HepG2 (cell line): ENCODE measurements around the gene DRG1. TPM values are rescaled to one million over a fixed set of nuclear protein-coding genes. Genes with fewer than 3 reads are reported as not detected.

Experiments used
- ARNTL ChIP-seq: sonication (generic); formaldehyde crosslinking; IDR thresholded peaks from 2 replicates; pipeline ENCODE4 v1.4.0; 2020; ENCODE audit warnings: mild to moderate bottlenecking, missing genetic modification reagents
- DZIP1 ChIP-seq: sonication (generic); formaldehyde crosslinking; IDR thresholded peaks from 2 replicates; pipeline ENCODE4 v1.5.0; 2020; ENCODE audit warnings: mild to moderate bottlenecking, missing genetic modification reagents
- FUBP1 ChIP-seq: sonication (generic); formaldehyde crosslinking; IDR thresholded peaks from 2 replicates; pipeline ENCODE4 v1.5.1; 2020; ENCODE audit warnings: missing genetic modification reagents, mild to moderate bottlenecking, borderline replicate concordance
- HNF1A ChIP-seq, 2 experiments: sonication (generic) in 1 of 2; formaldehyde crosslinking in 1 of 2; IDR thresholded peaks; 2 replicates each; pipeline versions ENCODE4 v1.4.0 to v1.6.1; 2016 to 2020; ENCODE audit warnings: borderline replicate concordance in 1 of 2, low read depth in 1 of 2, mild to moderate bottlenecking in 1 of 2, missing genetic modification reagents in 1 of 2
- MAZ ChIP-seq, 2 experiments: sonication (generic) in 1 of 2; formaldehyde crosslinking in 1 of 2; IDR thresholded peaks; 2 replicates each; pipeline versions ENCODE4 v1.5.0 to v1.6.1; 2012 to 2020; ENCODE audit warnings: low read depth in 2 of 2, mild to moderate bottlenecking in 2 of 2, borderline replicate concordance in 1 of 2, improper control_type of control experiment in 1 of 2, low read length in 1 of 2, missing genetic modification reagents in 1 of 2, moderate library complexity in 1 of 2
- MYC ChIP-seq: sonication (generic); formaldehyde crosslinking; IDR thresholded peaks from 2 replicates; pipeline ENCODE4 v1.9.0; 2021; ENCODE audit warnings: missing genetic modification reagents, borderline replicate concordance
- NR3C1 ChIP-seq: sonication (generic); formaldehyde crosslinking; IDR thresholded peaks from 2 replicates; pipeline ENCODE4 v1.4.0; 2020; ENCODE audit warnings: missing genetic modification reagents
- RELA ChIP-seq: sonication (generic); formaldehyde crosslinking; IDR thresholded peaks from 2 replicates; pipeline ENCODE4 v1.4.0; 2020; ENCODE audit warnings: missing genetic modification reagents
- ZBTB42 ChIP-seq: sonication (generic); formaldehyde crosslinking; IDR thresholded peaks from 2 replicates; pipeline ENCODE4 v1.5.0; 2020; ENCODE audit warnings: mild to moderate bottlenecking, missing genetic modification reagents
- ZNF33A ChIP-seq: sonication (generic); formaldehyde crosslinking; IDR thresholded peaks from 2 replicates; pipeline ENCODE4 v1.5.1; 2020; ENCODE audit warnings: missing genetic modification reagents, mild to moderate bottlenecking, moderate library complexity, borderline replicate concordance
- ZNF546 ChIP-seq: sonication (generic); formaldehyde crosslinking; conservative IDR thresholded peaks from 2 replicates; pipeline ENCODE4 v1.8.1; 2023; ENCODE audit warnings: mild to moderate bottlenecking, missing genetic modification reagents
- ZNF691 ChIP-seq: sonication (generic); formaldehyde crosslinking; IDR thresholded peaks from 2 replicates; pipeline ENCODE4 v1.4.0; 2020; ENCODE audit warnings: missing genetic modification reagents, low read depth, mild to moderate bottlenecking, borderline replicate concordance
- ZNF83 ChIP-seq: sonication (generic); formaldehyde crosslinking; IDR thresholded peaks from 2 replicates; pipeline ENCODE4 v1.4.0; 2020; ENCODE audit warnings: missing genetic modification reagents, mild to moderate bottlenecking, borderline replicate concordance
- ZUFSP ChIP-seq: sonication (generic); formaldehyde crosslinking; IDR thresholded peaks from 2 replicates; pipeline ENCODE4 v1.9.0; 2021; ENCODE audit warnings: missing genetic modification reagents, mild to moderate bottlenecking, borderline replicate concordance
- polyA plus RNA-seq, 8 experiments: library from polyadenylated mRNA; depleted of rRNA in 3 of 8; stranded (reverse) in 7 of 8; unstranded in 1 of 8; fragments of >200 nt; fragmentation: Illumina TruSeq in 4 of 8; extraction: Trizol in 4 of 8; gene quantifications; 2 replicates each; pipeline versions ENCODE4 v1.2.1 to v1.2.3, GENCODE V29; 2011 to 2016; ENCODE audit warnings: low read depth in 4 of 8, missing spikeins in 1 of 8, mixed read lengths in 1 of 8; ENCODE audit not compliant: insufficient read depth in 1 of 8
- total RNA-seq, 5 experiments: library from RNA; depleted of rRNA; stranded (reverse); fragments of >200 nt; fragmentation: Illumina TruSeq; extraction: Trizol; gene quantifications; 2 replicates each; pipeline ENCODE4 v1.2.3, GENCODE V29; 2016; ENCODE audit warnings: low read depth in 1 of 5

Gene DRG1
- total and polyA plus RNA-seq, 2 of the 13 experiments (the other 11 are each of a cell fraction or from before 2014, with no cell fraction given) = 59.0 to 94.8 TPM

GRCh38 chr22:31399211-31400022 is at the start of gene DRG1 (continued):
- TF ChIP-seq DZIP1 (CRISPR knock-in tag) (no peak; the same call in none of the 2 replicates), ZBTB42 (0 out of 2 replicates have a peak, but pooled peaks have one; percentile 63), HNF1A (IDR thresholded peaks at IDR 0.05; ENCODE audit: low read depth) (no peak), HNF1A (CRISPR knock-in tag; IDR thresholded peaks at IDR 0.05; ENCODE audit: borderline replicate concordance) (peak; percentile 50; the same call in 1 of the 2 replicates), ZNF546 (CRISPR knock-in tag) (no peak), MYC (peak; percentile 93), RELA (CRISPR knock-in tag) (no peak), NR3C1 (CRISPR knock-in tag) (no peak), ARNTL (peak; percentile 48; the same call in 1 of the 2 replicates), FUBP1 (CRISPR knock-in tag) (peak; percentile 85; the same call in 1 of the 2 replicates), ZUFSP (CRISPR knock-in tag) (no peak), ZNF691 (CRISPR knock-in tag) (no peak), ZNF33A (CRISPR knock-in tag) (no peak), ZNF83 (no peak), MAZ (IDR thresholded peaks at IDR 0.05; ENCODE audit: borderline replicate concordance, low read depth, low read length) (peak; percentile 61; the same call in 1 of the 2 replicates), MAZ (CRISPR knock-in tag; IDR thresholded peaks at IDR 0.05; ENCODE audit: low read depth) (peak; percentile 76)
